Glutamatergic neuron (in vitro differentiated cells): ENCODE measurements around the gene CDH4. TPM values are rescaled to one million over a fixed set of nuclear protein-coding genes. Genes with fewer than 3 reads are reported as not detected.

Source experiments
- DNase-seq: peaks from one replicate; pipeline ENCODE4 v3.0.0; 2022
- H3K27ac Mint-ChIP-seq: one replicate; pipeline ENCODE4 v1.8.0; 2020; ENCODE audit warnings: mild to moderate bottlenecking, mixed read lengths, inconsistent platforms; ENCODE audit not compliant: unreplicated experiment
- H3K27me3 Mint-ChIP-seq: one replicate; pipeline ENCODE4 v1.8.0; 2020; ENCODE audit warnings: mild to moderate bottlenecking, moderate library complexity, mixed read lengths, inconsistent platforms; ENCODE audit not compliant: unreplicated experiment
- H3K36me3 Mint-ChIP-seq: one replicate; pipeline ENCODE4 v1.8.0; 2020; ENCODE audit warnings: mild to moderate bottlenecking, mixed read lengths, inconsistent platforms; ENCODE audit not compliant: unreplicated experiment
- H3K4me1 Mint-ChIP-seq: one replicate; pipeline ENCODE4 v1.8.0; 2020; ENCODE audit warnings: mild to moderate bottlenecking, low read depth, mixed read lengths, inconsistent platforms; ENCODE audit not compliant: unreplicated experiment
- H3K4me3 Mint-ChIP-seq: one replicate; pipeline ENCODE4 v1.8.0; 2020; ENCODE audit warnings: mild to moderate bottlenecking, mixed read lengths, inconsistent platforms; ENCODE audit not compliant: unreplicated experiment
- H3K9me3 Mint-ChIP-seq: one replicate; pipeline ENCODE4 v1.8.0; 2020; ENCODE audit warnings: mild to moderate bottlenecking, moderate library complexity, mixed read lengths, inconsistent platforms; ENCODE audit not compliant: unreplicated experiment
- CTCF ChIP-seq: fragments of 200-600 bp; sonication (generic); IDR thresholded peaks from one replicate; pipeline ENCODE4 v1.5.0; 2021; ENCODE audit not compliant: partially characterized antibody, unreplicated experiment
- total RNA-seq: library from RNA; stranded (reverse); fragmentation: NEBNext Ultra II Directional; extraction: Animal tissue kit (Norgen Biotek cat#: 25700); gene quantifications from one replicate; pipeline ENCODE4 v1.2.1, GENCODE V29; 2021; ENCODE audit not compliant: unreplicated experiment

The CDH4 gene
- total RNA-seq, 1 donor from 2014 or later, result 1.2 TPM

- TF ChIP-seq CTCF, result no peak
- Mint-ChIP-seq H3K4me1 (no peaks in the 10 kb centered on the region), H3K27ac (no peak overlapping the region), H3K36me3 (peaks cover 11% of the 10 kb centered on the region), H3K4me3 (no peak overlapping the region), H3K27me3 (peaks cover 2% of the 10 kb centered on the region), H3K9me3 (peaks cover 7% of the 10 kb centered on the region)
- no peak for DNase-seq
Measured at GRCh38 chr20:61554617-61555016, 302.6 kb downstream of the CDH4 start.

- Mint-ChIP-seq H3K4me3 (no peak overlapping the region), H3K27me3 (peaks cover 2% of the 10 kb centered on the region), H3K27ac (no peak overlapping the region), H3K36me3 (peaks cover 11% of the 10 kb centered on the region), H3K4me1 (no peaks in the 10 kb centered on the region), H3K9me3 (peaks cover 7% of the 10 kb centered on the region)
- no peak for TF ChIP-seq CTCF
- DNase-seq, result no peak
Measured at GRCh38 chr20:61555566-61555965, 303.5 kb downstream of the CDH4 start.

- Mint-ChIP-seq H3K4me1 (no peaks in the 10 kb centered on the region), H3K27me3 (peaks cover under 1% of the 10 kb centered on the region), H3K9me3 (peaks cover 7% of the 10 kb centered on the region), H3K27ac (no peak overlapping the region), H3K4me3 (no peak overlapping the region), H3K36me3 (peaks cover 9% of the 10 kb centered on the region)
- TF ChIP-seq CTCF, result no peak
- DNase-seq, result no peak
Measured at GRCh38 chr20:61556111-61556510, 304.1 kb downstream of the CDH4 start.

- Mint-ChIP-seq H3K27me3 (peaks cover 3% of the 10 kb centered on the region), H3K9me3 (peaks cover 3% of the 10 kb centered on the region)
- TF ChIP-seq CTCF, result no peak
Measured at GRCh38 chr20:61556673-61557072, 304.6 kb downstream of the CDH4 start.

GRCh38 chr20:61557621-61558020, 305.6 kb downstream of the CDH4 start:
- H3K4me3 Mint-ChIP-seq, result no peak overlapping the region
- no peak for DNase-seq
- H3K36me3 Mint-ChIP-seq, result no peaks in the 10 kb centered on the region

More at GRCh38 chr20:61556673-61557072, 304.6 kb downstream of the CDH4 start:
- Mint-ChIP-seq H3K36me3 (peaks cover 4% of the 10 kb centered on the region), H3K4me1 (no peaks in the 10 kb centered on the region), H3K27ac (no peak overlapping the region), H3K4me3 (no peak overlapping the region)
- no peak for DNase-seq

More at GRCh38 chr20:61557621-61558020, 305.6 kb downstream of the CDH4 start:
- Mint-ChIP-seq H3K4me1 (no peaks in the 10 kb centered on the region), H3K27me3 (peaks cover 3% of the 10 kb centered on the region), H3K27ac (no peak overlapping the region), H3K9me3 (peaks cover 3% of the 10 kb centered on the region)
- no peak for TF ChIP-seq CTCF
